GM19238 (cell line): Measurements from ENCODE around the gene DRAM1.
"Not testable (repeated sequence)": the region's sequence is repeated elsewhere in the genome, so short reads cannot be mapped to it uniquely, and the experiment has no call there.

Experiments used
- DNase-seq: peaks from one replicate; pipeline ENCODE4 v3.0.0; 2011; ENCODE audit warnings: low spot score; ENCODE audit not compliant: insufficient read length

Gene DRAM1

GRCh38 chr12:101858361-101858760 lies 19.0 kb upstream of the DRAM1 start:
- DNase-seq, result no peak

DNA sequence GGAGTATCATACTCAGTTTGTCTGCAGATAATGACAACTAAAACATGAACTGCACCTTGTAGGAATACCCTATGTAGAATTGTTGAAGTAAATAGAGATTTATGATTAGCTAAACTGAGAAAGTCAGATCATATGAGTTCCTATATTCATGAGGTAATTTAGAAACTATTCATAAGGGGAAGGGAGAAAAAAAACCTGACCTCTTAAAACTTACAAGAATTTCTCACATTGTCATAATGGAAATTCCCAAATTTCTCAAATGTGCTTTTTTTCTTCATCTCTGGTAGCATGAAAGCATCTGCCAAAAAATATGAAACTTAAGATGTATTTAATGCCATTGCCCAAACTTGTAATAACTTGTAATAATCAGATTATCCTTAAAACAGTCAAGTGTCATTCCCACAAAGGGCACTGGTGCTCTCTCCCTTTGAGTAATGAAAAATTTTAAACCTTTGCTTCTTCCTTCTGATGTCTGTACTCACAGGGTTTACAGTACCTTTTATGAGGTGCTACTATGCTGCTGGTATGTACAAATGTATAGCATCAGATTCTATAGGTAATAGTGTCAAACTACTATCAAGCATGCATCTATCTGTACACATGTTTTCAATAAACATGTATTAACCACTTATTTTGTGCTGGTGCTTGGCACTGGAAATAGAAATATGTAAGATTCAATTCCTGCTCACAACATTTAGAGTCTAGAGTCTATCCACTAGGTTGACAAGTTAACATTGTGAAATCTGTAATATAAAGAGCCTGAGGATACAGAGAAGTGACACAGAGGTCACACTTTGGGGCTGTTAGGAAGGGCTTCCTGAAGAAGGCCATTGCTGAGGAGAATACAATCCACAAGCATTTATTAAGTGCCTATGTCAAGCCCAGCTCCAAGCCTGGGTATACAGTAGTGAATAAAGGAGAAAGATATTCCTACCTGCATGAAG lies 17.4 kb upstream of the DRAM1 start:
- DNase-seq, result no peak

DNA sequence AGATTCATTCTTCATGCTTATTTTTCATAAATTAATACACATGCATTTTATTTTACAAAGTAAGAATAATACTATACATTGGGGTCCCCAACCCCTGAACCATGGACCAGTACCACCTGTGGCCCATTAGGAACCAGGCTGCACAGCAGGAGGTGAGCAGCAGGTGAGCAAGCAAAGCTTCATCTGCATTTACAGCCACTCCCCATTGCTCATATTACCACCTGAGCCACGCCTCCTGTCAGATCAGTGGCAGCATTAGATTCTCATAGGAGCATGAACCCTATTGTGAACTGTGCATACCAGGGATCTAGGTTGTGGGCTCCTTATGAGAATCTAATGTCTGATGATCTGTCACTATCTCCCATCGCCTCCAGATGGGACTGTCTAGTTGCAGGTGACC lies 15.7 kb upstream of the DRAM1 start:
- DNase-seq, result not testable (repeated sequence)

- no peak for DNase-seq
Observed at GRCh38 chr12:101862245-101862644, 15.1 kb upstream of the DRAM1 start.

DNA sequence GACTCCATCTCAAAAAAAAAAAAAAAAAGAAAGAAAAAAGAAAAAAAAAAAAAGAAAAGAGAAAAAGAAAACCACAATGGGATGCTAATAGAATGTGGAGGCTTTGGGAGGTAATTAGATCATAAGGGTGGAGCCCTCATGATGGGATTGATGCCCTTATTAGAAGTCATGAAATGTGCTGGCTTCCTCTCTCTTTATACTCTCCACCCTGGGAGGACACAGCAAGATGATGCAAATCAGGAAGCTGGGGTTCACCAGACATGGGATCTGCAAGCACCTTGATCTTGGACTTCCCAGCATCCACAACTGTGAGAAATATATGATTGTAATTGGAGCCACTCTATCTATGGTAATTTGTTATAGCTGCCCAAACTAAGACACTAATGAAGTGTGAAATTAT lies 13.4 kb upstream of the DRAM1 start:
- DNase-seq, result no peak

DNA sequence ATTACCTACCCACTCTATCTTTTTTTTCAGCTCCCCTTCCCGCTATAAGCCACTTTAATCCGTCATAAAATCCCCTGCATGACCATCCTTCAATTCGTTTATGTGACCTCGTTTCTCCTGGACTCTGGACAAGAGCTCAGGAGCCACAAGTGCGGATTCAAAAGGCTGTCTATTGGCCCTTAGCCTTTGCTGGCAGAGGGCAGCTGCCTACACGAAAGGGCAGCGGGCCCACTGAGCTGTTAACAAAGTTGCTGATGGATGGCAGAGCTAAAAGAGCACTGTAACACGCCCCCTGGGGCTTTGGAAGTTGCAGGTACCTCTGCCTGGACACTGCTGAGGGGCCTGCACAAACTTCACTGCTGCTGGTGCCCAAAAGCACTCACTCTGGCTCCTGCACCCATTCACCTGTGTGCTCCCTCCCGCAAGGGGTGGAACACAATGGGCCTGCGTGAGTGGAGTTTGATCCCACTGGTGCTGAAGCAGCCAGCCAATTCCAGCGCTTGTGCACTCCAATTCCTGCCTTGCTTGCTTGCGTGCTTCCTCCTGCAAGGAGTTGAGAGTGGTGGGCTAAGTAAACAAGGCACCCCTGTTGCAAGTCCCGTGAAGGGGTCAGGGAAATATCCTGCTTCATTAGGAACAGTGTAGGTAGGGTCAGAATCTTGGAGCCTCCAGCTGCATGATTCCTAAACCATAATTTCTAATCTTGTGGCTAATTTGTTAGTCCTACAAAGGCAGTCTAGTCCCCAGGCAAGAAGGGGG lies 10.6 kb upstream of the DRAM1 start:
- no peak for DNase-seq

GRCh38 chr12:101867619-101868018 lies 9.8 kb upstream of the DRAM1 start:
- DNase-seq, result not testable (repeated sequence)

- DNase-seq, result no peak
Observed at GRCh38 chr12:101870925-101871324, 6.5 kb upstream of the DRAM1 start.

DNA sequence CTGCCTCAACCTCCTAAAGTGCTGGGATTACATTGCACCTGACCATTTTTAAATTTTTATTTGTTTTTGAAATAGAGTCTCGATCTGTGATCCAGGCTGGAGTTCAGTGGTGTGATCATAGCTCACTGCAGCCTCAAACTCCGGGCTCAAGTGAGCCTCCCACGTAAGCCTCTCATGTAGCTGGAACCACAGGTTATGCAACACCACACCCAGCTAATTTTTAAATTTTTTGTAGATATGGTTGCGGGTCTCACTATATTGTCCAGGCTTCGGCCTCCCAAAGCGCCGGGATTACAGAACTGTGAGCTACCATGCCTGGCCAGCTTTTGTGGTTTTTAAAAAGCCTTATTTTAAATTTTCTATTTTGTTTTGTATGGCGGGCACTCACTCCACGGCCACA lies 2.2 kb upstream of the DRAM1 start:
- DNase-seq, result no peak

DNA sequence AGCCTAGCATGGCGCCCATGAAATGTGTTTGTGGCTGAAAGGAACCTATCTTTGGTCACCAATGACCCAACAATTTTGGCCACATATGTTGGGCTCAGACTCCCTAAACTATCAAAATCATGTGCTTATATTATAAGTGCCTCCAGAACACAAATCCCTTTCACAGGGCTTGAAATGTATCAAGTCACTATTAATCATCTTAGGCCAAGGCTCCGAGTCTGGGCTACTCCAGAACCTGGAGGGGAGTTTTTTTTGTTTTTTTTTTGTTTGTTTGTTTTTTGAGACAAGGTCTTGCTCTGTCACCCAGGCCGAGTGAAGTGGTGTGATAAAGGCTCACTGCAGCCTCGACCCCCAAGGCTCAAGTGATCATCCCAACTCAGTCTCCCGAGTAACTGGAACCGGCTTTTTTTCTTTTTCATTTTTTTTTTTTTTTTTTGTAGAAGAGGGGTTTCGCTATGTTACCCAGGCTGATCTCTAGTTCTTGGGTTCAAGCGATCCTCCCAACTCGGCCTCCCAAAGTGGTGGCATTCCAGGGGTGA lies 989 bp upstream of the DRAM1 start:
- no peak for DNase-seq

DNA sequence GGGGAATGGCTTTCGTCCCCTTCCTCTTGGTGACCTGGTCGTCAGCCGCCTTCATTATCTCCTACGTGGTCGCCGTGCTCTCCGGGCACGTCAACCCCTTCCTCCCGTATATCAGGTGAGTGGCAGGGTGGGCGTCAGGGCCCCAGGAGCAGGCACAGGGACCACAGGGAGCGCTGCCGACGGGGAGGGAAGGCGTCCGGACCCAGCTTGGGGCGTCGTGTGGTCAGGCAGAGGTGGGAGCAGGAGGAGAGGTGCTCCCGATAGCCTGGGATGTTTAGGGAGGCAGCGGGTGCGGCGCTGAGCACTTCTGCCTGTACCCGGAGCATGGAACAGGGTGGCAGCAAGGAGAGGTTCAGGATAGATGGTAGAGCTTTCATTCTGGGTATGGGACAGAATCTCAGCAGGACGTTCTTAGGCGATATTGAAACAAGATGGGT lies 444 bp downstream of the DRAM1 start:
- DNase-seq, result no peak

DNA sequence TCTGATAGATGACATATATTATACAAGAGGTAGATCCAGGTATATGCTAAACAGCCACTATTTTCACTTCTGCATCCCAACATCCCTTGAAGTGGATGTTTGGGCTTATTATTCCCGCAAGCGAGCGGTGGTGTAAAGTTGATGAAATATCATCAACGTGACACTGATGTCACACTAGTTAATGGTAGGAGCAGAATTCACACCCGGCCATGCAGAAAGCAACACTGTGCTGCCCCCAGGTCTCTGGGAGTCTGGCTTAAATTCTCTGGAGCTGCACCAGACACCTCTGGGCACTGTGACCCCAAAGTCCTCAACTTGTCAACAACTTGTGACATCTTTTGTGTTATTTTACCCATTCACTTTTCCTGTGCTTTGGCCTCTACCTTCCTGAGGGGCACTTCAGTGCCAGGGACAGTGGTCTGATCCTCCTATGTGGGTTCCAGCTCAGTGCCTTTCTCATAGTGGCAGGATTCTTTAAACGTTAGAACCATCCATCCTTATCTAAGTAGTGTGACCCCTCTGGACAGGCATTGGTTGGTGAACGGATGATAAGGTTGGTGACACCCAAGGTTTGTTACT lies 952 bp downstream of the DRAM1 start:
- DNase-seq, result no peak

DNA sequence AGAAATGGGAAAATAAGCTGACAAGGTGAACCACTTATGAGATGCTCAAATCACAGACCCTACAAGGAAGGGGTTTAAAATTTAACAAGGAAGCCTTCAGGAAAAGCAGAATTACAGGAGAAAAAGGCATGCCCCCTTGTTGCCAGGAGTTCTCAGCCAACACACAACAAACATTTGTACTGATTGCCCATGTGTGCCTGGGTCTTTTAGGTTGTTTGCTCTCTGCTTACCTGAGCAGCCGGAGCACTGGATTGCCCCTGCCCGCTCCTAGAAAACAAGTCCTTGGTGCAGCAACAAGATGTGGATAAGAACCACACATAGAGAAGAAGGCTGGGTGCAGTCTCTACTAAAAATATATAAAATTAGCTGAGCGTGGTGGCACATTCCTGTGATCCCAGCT lies 3.4 kb downstream of the DRAM1 start:
- no peak for DNase-seq

DNA sequence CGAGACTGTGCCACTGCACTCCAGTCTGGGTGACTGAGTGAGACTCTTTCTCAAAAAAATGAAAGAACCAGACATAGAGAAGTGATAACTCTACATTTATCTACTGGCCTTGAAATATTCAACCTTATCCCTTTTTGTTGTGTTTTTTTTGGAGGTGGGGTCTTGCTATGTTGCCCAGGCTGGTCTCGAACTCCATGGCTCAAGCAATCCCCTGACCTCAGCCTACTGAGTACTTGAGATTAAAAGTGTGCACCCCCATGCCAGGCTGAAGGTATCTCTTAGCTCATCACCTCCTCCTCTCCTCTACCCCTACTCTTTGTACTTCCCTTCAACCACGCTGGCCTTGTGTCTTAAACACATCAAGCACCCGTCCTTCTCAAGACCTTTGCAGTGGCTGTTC lies 3.8 kb downstream of the DRAM1 start:
- no peak for DNase-seq

- no peak for DNase-seq
Observed at GRCh38 chr12:101884174-101884573, 6.8 kb downstream of the DRAM1 start.

DNA sequence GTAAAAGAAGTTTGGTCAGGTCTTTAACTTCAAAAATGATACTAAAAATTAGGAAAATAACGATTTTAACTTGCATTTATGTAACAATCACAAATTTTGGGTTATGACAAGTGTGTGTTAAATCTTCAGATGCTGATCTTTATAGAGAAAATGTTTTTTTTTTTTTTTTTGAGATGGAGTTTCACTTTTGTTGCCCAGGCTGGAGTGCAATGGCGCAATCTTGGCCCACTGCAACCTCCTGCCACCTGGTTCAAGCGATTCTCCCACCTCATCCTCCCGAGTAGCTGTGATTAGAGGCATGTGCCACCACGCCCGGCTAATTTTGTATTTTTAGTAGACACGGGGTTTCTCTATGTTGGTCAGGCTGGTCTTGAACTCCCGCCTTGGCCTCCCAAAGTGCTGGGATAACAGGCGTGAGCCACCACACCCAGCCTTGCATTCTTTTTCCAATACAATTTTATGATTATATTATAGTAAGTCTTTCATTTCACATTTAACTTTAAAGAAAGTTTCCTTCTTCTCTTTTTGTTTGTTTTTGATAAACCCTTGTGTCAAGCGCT lies 7.5 kb downstream of the DRAM1 start:
- not testable (repeated sequence) for DNase-seq

DNA sequence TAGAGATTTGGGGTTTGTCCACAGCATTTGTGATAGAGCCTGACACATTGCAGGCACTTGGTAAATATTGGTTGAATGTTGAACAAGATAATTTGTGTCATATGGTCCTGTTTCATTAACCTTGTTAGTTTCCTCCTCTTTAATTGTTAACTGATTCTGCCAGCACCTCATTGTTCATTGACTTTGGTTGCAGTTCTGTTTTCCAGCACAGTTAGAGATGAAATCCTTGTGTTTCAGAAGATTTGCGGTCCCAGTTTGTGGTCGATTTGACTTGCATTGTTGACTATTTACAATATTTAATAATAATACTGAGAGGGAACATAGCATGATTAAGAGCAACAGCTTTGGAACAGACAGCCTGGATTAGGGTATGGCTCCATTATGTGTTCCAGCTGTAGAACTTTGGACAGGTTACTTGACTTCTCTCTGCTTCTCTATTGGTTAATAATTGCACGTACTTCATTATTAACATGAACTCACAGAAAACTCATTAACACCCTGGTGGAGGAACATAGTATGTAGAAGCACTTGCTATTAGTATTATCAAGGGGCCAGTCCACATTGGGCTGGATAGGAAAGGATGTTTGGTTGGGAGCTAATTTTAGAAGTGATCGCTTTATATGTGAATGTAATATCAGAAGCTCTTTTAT lies 8.7 kb downstream of the DRAM1 start:
- DNase-seq, result no peak

DNA sequence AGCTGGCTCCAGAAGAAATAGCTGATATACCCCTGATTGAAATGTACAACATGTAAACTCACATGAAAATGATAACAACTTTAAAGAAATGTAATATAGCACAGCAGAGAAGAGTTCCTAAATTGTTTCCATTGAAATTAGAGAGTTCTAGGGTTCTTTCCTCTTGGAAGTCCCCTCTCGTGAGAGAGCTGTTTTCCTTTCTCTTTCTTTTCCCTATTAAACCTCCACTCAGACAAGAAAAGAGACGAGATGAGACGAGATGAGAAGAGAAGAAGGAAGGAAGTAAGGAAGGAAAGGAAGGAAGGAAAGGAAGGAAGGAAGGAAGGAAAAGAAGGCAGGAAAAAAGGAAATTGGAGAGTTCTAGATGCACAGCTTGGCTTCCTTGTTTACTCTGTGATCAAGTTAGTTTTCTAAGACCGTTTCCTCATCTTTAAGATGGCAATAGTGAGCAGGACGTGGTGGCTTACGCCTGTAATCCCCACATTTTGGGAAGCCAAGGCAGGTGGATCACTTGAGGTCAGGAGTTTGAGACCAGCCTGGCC lies 11.9 kb downstream of the DRAM1 start:
- no peak for DNase-seq

- DNase-seq, result no peak
Observed at GRCh38 chr12:101891462-101891971, 14.1 kb downstream of the DRAM1 start.

DNA sequence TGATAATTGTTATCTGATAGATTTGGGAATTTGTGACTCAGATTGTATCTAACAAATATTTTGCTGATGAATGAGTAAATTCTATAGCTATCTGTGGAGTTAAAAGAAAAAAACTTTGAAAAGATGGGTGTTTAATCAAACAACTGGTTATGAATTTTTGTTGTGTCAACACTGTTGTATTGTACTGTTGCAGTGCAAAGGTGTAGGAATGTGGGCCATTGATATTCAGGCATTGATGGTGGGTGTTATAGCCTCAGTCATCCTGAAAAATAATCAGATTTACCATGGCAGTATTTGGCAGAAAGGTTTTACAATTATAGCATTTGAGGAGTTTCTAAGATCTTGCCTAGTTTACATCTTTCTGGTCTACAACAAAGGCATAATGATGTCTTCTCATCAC lies 15.4 kb downstream of the DRAM1 start:
- DNase-seq, result no peak

- no peak for DNase-seq
Observed at GRCh38 chr12:101901777-101902176, 24.4 kb downstream of the DRAM1 start.
